Liver (tissue), 9 donors: ENCODE data around the gene NIPBL. TPM values are rescaled to one million over a fixed set of nuclear protein-coding genes. Genes with fewer than 3 reads are reported as not detected.

ENCODE experiments used
- DNase-seq: peaks from one replicate; pipeline ENCODE4 v3.0.0-alpha.2; 2017; ENCODE audit warnings: low spot score
- H3K27ac ChIP-seq, 2 donors: one replicate each; pipeline ENCODE4 v1.7.0; 2013; ENCODE audit warnings: inconsistent platforms in 2 of 2, low read length in 2 of 2, control low read depth in 1 of 2, low read depth in 1 of 2, mild to moderate bottlenecking in 1 of 2
- H3K27me3 ChIP-seq, 4 donors: one replicate each; pipeline versions ENCODE4 v1.6.1 to v1.7.0; 2013; ENCODE audit warnings: low read length in 3 of 4, inconsistent platforms in 1 of 4, mild to moderate bottlenecking in 1 of 4, moderate library complexity in 1 of 4; ENCODE audit not compliant: control insufficient read depth in 4 of 4, insufficient read depth in 4 of 4
- H3K36me3 ChIP-seq, 4 donors: one replicate each; pipeline versions ENCODE4 v1.6.1 to v1.7.0; 2013; ENCODE audit warnings: low read length in 3 of 4, mild to moderate bottlenecking in 3 of 4, low read depth in 1 of 4, moderate library complexity in 1 of 4; ENCODE audit not compliant: control insufficient read depth in 4 of 4, insufficient read depth in 3 of 4
- H3K4me1 ChIP-seq, 4 donors: one replicate each; pipeline versions ENCODE4 v1.6.1 to v1.7.0; 2013; ENCODE audit warnings: low read length in 3 of 4, mild to moderate bottlenecking in 3 of 4, moderate library complexity in 1 of 4; ENCODE audit not compliant: control insufficient read depth in 4 of 4, insufficient read depth in 4 of 4
- H3K4me3 ChIP-seq, 3 donors: one replicate each; pipeline versions ENCODE4 v1.6.1 to v1.7.0; 2013; ENCODE audit warnings: low read length in 3 of 3, control low read depth in 1 of 3, low read depth in 1 of 3, mild to moderate bottlenecking in 1 of 3
- H3K9ac ChIP-seq, 2 donors: one replicate each; pipeline ENCODE4 v1.7.0; 2013; ENCODE audit warnings: low read length in 2 of 2, mild to moderate bottlenecking in 2 of 2, moderate library complexity in 2 of 2, control low read depth in 1 of 2, low read depth in 1 of 2
- H3K9me3 ChIP-seq, 4 donors: one replicate each; pipeline versions ENCODE4 v1.6.1 to v1.7.0; 2013; ENCODE audit warnings: low read length in 3 of 4; ENCODE audit not compliant: control insufficient read depth in 4 of 4
- EGR1 ChIP-seq, 2 donors: IDR thresholded peaks; 2 replicates each; pipeline ENCODE4 v1.6.1; 2016 to 2018; ENCODE audit warnings: antibody characterized with exemption in 2 of 2, low read depth in 2 of 2
- FOXA1 ChIP-seq: IDR thresholded peaks from 2 replicates; pipeline ENCODE4 v1.6.1; 2016; ENCODE audit warnings: antibody characterized with exemption
- FOXA2 ChIP-seq: IDR thresholded peaks from 2 replicates; pipeline ENCODE4 v1.6.1; 2016; ENCODE audit warnings: antibody characterized with exemption
- GABPA ChIP-seq, 2 donors: IDR thresholded peaks in 1 of 2; conservative IDR thresholded peaks in 1 of 2; 2 replicates each; pipeline ENCODE4 v1.6.1; 2016; ENCODE audit warnings: antibody characterized with exemption in 2 of 2, mild to moderate bottlenecking in 1 of 2, moderate library complexity in 1 of 2
- HNF4A ChIP-seq, 2 donors: conservative IDR thresholded peaks; 2 replicates each; pipeline ENCODE4 v1.6.1; 2016; ENCODE audit warnings: antibody characterized with exemption in 2 of 2, mild to moderate bottlenecking in 2 of 2
- HNF4G ChIP-seq: IDR thresholded peaks from 2 replicates; pipeline ENCODE4 v1.6.1; 2016; ENCODE audit warnings: antibody characterized with exemption
- JUND ChIP-seq, 2 donors: IDR thresholded peaks; 2 replicates each; pipeline ENCODE4 v1.6.1; 2016; ENCODE audit warnings: antibody characterized with exemption in 2 of 2
- NR2F2 ChIP-seq: IDR thresholded peaks from 2 replicates; pipeline ENCODE4 v1.6.1; 2016; ENCODE audit warnings: antibody characterized with exemption
- RAD21 ChIP-seq, 2 donors: IDR thresholded peaks; 2 replicates each; pipeline ENCODE4 v1.6.1; 2016; ENCODE audit warnings: antibody characterized with exemption in 2 of 2, mild to moderate bottlenecking in 2 of 2
- RXRA ChIP-seq, 2 donors: IDR thresholded peaks; 2 replicates each; pipeline ENCODE4 v1.6.1; 2017 to 2018; ENCODE audit warnings: antibody characterized with exemption in 2 of 2, mild to moderate bottlenecking in 1 of 2
- SP1 ChIP-seq: IDR thresholded peaks from 2 replicates; pipeline ENCODE4 v1.6.1; 2018; ENCODE audit warnings: antibody characterized with exemption, mild to moderate bottlenecking
- TAF1 ChIP-seq: conservative IDR thresholded peaks from 2 replicates; pipeline ENCODE4 v1.6.1; 2016; ENCODE audit warnings: antibody characterized with exemption, mild to moderate bottlenecking
- YY1 ChIP-seq: IDR thresholded peaks from 2 replicates; pipeline ENCODE4 v1.6.1; 2016; ENCODE audit warnings: antibody characterized with exemption, mild to moderate bottlenecking
- polyA plus RNA-seq, 2 donors: library from polyadenylated mRNA; stranded (reverse) in 1 of 2; unstranded in 1 of 2; fragments of 200-250 nt in 1 of 2; fragments of >200 nt in 1 of 2; fragmentation: Nextera tagmentation in 1 of 2; extraction: Ambion mirVana in 1 of 2; gene quantifications; one replicate each; pipeline versions ENCODE4 v1.2.1 to v1.2.3, GENCODE V29; 2013 to 2015
- total RNA-seq, 2 donors: library from RNA; depleted of rRNA; stranded (reverse); fragments of >200 nt; gene quantifications; one replicate each; pipeline ENCODE4 v1.2.3, GENCODE V29; 2014
- TF ChIP-seq, protein P1 (sequence below): IDR thresholded peaks from 2 replicates; pipeline ENCODE4 v1.6.1; 2016; ENCODE audit warnings: antibody characterized with exemption, mild to moderate bottlenecking
- TF ChIP-seq, protein P2 (sequence below): IDR thresholded peaks from 2 replicates; pipeline ENCODE4 v1.6.1; 2016; ENCODE audit warnings: antibody characterized with exemption
- TF ChIP-seq, protein P3 (sequence below): fragments of 150-350 bp; IDR thresholded peaks from 2 replicates; pipeline ENCODE4 v1.5.1; 2017; ENCODE audit warnings: improper control_type of control experiment, low read depth, low read length; ENCODE audit not compliant: missing input control
- TF ChIP-seq, protein P4 (sequence below): IDR thresholded peaks from 2 replicates; pipeline ENCODE4 v1.6.1; 2016; ENCODE audit warnings: antibody characterized with exemption
- TF ChIP-seq, protein P5 (sequence below): IDR thresholded peaks from 2 replicates; pipeline ENCODE4 v1.6.1; 2016; ENCODE audit warnings: antibody characterized with exemption
- donor health status: healthy.
- donor health status: healthy.
- donor health status: healthy.
- donor health status: healthy.
- donor health status: healthy.

NIPBL gene
- total and polyA plus RNA-seq, 4 donors: 4.9 to 30.3 (median 21.0) TPM

DNA sequence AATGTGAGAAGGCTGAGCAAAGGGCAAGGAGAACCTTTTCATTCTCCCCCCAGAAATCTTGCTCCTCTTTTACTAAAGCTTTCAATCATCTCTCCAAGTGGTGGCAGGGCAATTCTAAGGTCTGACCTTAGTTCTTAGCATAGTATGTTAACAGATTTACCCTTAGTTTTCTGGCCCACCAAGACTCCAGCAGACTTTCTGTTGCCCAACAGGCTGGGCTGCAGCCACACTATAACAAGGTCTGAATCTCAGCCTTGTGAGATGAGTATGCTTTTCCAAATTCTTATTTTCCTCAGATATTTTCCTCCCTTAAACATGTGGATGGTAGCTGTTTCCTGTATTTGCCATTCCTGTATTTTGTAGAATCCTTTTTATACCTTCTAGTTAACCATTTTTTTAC lies 69.5 kb downstream of the NIPBL start:
- H3K27ac ChIP-seq: no peak overlapping the region
- H3K36me3 ChIP-seq: no peaks in the 10 kb centered on the region
- no peak overlapping the region for H3K4me3 ChIP-seq
- no peaks in the 10 kb centered on the region for H3K9me3 ChIP-seq
- H3K9ac ChIP-seq: no peak overlapping the region
- H3K4me1 ChIP-seq: peaks cover 0 to 18% (median 13%) of the 10 kb centered on the region in 4 donors
- H3K27me3 ChIP-seq: no peaks in the 10 kb centered on the region
- DNase-seq: no peak
- TF ChIP-seq RXRA (IDR thresholded peaks at IDR 0.05) (no peak), SP1 (no peak), GABPA (IDR thresholded peaks at IDR 0.05 in 1 of 2, conservative IDR thresholded peaks at IDR 0.05 in 1 of 2) (no peak), HNF4G (no peak), EGR1 (IDR thresholded peaks at IDR 0.05; ENCODE audit: low read depth in 2 of 2) (no peak), FOXA1 (no peak), YY1 (no peak), NR2F2 (no peak), RAD21 (IDR thresholded peaks at IDR 0.05) (no peak), HNF4A (conservative IDR thresholded peaks at IDR 0.05) (no peak), FOXA2 (no peak), TAF1 (no peak), JUND (IDR thresholded peaks at IDR 0.05) (no peak)
- TF ChIP-seq, protein P1, sequence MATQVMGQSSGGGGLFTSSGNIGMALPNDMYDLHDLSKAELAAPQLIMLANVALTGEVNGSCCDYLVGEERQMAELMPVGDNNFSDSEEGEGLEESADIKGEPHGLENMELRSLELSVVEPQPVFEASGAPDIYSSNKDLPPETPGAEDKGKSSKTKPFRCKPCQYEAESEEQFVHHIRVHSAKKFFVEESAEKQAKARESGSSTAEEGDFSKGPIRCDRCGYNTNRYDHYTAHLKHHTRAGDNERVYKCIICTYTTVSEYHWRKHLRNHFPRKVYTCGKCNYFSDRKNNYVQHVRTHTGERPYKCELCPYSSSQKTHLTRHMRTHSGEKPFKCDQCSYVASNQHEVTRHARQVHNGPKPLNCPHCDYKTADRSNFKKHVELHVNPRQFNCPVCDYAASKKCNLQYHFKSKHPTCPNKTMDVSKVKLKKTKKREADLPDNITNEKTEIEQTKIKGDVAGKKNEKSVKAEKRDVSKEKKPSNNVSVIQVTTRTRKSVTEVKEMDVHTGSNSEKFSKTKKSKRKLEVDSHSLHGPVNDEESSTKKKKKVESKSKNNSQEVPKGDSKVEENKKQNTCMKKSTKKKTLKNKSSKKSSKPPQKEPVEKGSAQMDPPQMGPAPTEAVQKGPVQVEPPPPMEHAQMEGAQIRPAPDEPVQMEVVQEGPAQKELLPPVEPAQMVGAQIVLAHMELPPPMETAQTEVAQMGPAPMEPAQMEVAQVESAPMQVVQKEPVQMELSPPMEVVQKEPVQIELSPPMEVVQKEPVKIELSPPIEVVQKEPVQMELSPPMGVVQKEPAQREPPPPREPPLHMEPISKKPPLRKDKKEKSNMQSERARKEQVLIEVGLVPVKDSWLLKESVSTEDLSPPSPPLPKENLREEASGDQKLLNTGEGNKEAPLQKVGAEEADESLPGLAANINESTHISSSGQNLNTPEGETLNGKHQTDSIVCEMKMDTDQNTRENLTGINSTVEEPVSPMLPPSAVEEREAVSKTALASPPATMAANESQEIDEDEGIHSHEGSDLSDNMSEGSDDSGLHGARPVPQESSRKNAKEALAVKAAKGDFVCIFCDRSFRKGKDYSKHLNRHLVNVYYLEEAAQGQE: no peak
- TF ChIP-seq, protein P2, sequence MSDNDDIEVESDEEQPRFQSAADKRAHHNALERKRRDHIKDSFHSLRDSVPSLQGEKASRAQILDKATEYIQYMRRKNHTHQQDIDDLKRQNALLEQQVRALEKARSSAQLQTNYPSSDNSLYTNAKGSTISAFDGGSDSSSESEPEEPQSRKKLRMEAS: no peak
- TF ChIP-seq, protein P3, sequence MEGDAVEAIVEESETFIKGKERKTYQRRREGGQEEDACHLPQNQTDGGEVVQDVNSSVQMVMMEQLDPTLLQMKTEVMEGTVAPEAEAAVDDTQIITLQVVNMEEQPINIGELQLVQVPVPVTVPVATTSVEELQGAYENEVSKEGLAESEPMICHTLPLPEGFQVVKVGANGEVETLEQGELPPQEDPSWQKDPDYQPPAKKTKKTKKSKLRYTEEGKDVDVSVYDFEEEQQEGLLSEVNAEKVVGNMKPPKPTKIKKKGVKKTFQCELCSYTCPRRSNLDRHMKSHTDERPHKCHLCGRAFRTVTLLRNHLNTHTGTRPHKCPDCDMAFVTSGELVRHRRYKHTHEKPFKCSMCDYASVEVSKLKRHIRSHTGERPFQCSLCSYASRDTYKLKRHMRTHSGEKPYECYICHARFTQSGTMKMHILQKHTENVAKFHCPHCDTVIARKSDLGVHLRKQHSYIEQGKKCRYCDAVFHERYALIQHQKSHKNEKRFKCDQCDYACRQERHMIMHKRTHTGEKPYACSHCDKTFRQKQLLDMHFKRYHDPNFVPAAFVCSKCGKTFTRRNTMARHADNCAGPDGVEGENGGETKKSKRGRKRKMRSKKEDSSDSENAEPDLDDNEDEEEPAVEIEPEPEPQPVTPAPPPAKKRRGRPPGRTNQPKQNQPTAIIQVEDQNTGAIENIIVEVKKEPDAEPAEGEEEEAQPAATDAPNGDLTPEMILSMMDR: no peak
- TF ChIP-seq, protein P4, sequence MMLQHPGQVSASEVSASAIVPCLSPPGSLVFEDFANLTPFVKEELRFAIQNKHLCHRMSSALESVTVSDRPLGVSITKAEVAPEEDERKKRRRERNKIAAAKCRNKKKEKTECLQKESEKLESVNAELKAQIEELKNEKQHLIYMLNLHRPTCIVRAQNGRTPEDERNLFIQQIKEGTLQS: no peak
- TF ChIP-seq, protein P5, sequence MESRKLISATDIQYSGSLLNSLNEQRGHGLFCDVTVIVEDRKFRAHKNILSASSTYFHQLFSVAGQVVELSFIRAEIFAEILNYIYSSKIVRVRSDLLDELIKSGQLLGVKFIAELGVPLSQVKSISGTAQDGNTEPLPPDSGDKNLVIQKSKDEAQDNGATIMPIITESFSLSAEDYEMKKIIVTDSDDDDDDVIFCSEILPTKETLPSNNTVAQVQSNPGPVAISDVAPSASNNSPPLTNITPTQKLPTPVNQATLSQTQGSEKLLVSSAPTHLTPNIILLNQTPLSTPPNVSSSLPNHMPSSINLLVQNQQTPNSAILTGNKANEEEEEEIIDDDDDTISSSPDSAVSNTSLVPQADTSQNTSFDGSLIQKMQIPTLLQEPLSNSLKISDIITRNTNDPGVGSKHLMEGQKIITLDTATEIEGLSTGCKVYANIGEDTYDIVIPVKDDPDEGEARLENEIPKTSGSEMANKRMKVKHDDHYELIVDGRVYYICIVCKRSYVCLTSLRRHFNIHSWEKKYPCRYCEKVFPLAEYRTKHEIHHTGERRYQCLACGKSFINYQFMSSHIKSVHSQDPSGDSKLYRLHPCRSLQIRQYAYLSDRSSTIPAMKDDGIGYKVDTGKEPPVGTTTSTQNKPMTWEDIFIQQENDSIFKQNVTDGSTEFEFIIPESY: no peak

DNA sequence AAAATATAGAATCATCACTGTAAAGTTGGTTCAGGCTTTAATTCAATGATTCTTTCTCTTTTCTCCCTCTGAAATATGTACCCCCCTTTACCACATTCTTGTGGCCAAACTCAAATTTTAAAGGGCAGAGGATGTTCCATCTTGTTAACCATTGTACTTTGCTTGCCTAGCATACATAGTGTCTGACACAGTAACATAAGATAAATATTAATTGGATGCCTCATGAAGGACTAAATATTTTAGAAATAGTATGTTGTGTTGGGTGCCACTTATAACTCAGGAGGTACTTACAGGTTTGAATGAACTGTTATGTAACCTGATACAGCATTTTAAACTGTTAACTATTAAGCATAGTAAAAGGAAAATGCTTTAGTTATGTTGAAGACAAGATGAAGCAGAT lies 71.5 kb downstream of the NIPBL start:
- Histone ChIP-seq H3K9ac (no peak overlapping the region), H3K4me3 (no peak overlapping the region), H3K27me3 (no peaks in the 10 kb centered on the region), H3K27ac (no peak overlapping the region), H3K4me1 (peaks cover 0 to 18% (median 13%) of the 10 kb centered on the region in 4 donors), H3K9me3 (no peaks in the 10 kb centered on the region), H3K36me3 (no peaks in the 10 kb centered on the region)
- DNase-seq: no peak
- TF ChIP-seq EGR1 (IDR thresholded peaks at IDR 0.05; ENCODE audit: low read depth in 2 of 2) (no peak), RAD21 (IDR thresholded peaks at IDR 0.05) (no peak), HNF4A (conservative IDR thresholded peaks at IDR 0.05) (no peak), SP1 (no peak), RXRA (IDR thresholded peaks at IDR 0.05) (no peak), HNF4G (no peak)
- TF ChIP-seq, protein P2: no peak
- TF ChIP-seq, protein P5: no peak
